Measurements from ENCODE around the gene RPTOR. TPM values are rescaled to one million over a fixed set of nuclear protein-coding genes. Genes with fewer than 3 reads are reported as not detected.
"Not testable (repeated sequence)": the region's sequence is repeated elsewhere in the genome, so short reads cannot be mapped to it uniquely, and the experiment has no call there.

Gene RPTOR
- total and polyA plus RNA-seq, 10 of the 15 experiments (the other 5 are each of a cell fraction or from before 2014, with no cell fraction given) = 0.18 to 32.1 (median 7.8) TPM

- no peak for TF ChIP-seq HCFC1 (IDR thresholded peaks at IDR 0.05; ENCODE audit: low read length)
These were observed 251.8 kb downstream of the RPTOR start (continued) for GRCh38 chr17:80796430-80796861.

DNA sequence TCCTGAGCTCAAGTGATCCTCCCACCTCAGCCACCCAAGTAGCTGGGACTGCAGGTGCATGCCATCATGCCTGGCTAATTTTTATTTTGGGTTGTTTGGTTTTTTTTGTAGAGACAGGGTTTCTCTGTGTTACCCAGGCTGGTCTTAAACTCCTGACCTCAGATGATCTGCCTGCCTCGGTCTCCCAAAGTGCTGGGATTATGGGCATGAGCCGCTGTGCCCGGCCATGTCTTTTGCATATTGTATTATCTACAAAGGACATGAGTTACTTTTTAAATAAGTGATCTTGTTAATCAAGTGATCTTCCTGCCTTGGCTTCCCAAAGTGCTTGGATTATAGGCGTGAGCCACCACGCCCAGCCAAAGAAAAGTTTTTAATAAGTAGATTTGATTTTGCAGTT, 252.6 kb downstream of the RPTOR start:
- H3K9ac ChIP-seq (ENCODE audit: control insufficient read depth, insufficient read depth, low read length); in situ Hi-C loops (cut with MboI); BruUV-seq (replicated peaks); intact Hi-C loops (cut with micrococcal nuclease; ENCODE audit: unreplicated experiment); ATAC-seq; H4K20me1 ChIP-seq (ENCODE audit: control insufficient read depth, insufficient read depth); RAD21 ChIA-PET (ENCODE audit: unreplicated experiment); DNase-seq (ENCODE audit: low read depth, low spot score); CTCF ChIA-PET; H3K4me1 ChIP-seq (ENCODE audit: control insufficient read depth, insufficient read depth, low read length); H3K9me3 ChIP-seq (replicated peaks; ENCODE audit: control insufficient read depth, insufficient read depth, low read length); H3K36me3 ChIP-seq (ENCODE audit: control insufficient read depth in 2 of 2, insufficient read depth in 2 of 2, low read length in 1 of 2); POLR2A ChIA-PET; FAIRE-seq; SMC1A ChIA-PET (ENCODE audit: uncharacterized antibody, unreplicated experiment); H3K4me2 ChIP-seq (ENCODE audit: control insufficient read depth, insufficient read depth); H3K79me2 ChIP-seq (ENCODE audit: control insufficient read depth, insufficient read depth, low read length); H2AFZ ChIP-seq (ENCODE audit: control insufficient read depth, low read depth, low read length); H3K27me3 ChIP-seq (replicated peaks in 1 of 2; ENCODE audit: control insufficient read depth in 2 of 2, insufficient read depth in 2 of 2, low read length in 1 of 2); H3K27ac ChIP-seq (ENCODE audit: control insufficient read depth, insufficient read depth); H3K4me3 ChIP-seq: not testable (repeated sequence)
- WGBS (ENCODE audit: insufficient coverage, insufficient replicate concordance, low lambda C conversion rate, missing lambda C conversion rate) = 100% methylated on average over 5 of the region's 5 CpGs

DNA sequence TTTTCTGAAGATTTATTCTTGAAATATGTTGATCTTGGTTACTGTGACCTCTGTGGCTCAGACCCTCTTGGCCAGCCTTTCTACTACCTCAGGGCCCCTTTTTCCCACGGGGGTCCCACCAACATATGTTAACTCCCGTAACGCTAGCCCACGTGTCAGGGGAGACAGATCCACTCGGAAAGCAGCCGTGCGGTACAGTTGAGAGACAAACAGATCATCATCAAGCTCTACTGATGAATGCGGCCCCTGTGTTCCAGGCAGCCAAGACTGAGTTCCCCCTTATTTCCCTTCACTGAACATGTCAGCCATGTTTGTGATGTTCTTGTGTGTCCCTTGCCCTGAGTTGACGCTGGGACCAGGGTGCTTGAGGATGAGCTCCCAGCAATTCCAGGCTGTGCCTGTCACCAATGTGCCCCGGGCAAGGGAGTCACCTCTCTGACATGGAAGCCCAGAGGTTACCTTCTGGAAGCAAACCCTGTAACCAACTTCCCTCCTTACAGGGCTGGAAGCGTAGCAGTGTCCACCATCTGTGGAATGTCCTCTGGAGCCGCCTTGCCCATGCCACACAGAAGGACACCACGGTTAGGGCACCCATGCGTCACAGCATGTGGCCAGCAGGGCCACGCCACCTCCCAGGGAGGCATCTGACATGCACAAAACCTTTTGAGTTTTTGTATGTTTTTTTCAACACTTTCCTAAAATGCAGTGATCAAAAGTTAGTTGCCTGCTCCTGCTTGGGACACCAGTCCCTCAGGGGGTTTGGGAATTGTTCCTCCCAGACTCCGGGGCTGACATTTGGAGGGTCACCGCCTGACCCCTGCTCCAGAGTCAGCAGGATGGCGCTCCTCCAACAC, 253.3 kb downstream of the RPTOR start:
- Histone ChIP-seq H3K36me3 (ENCODE audit: control insufficient read depth in 2 of 2, insufficient read depth in 2 of 2, low read length in 1 of 2) (peaks cover 0 to 7% of the 10 kb centered on the region in 2 experiments; a peak in 3 of 4 replicates), H3K4me1 (ENCODE audit: control insufficient read depth, insufficient read depth, low read length) (no peaks in the 10 kb centered on the region), H3K27ac (ENCODE audit: control insufficient read depth, insufficient read depth) (no peak overlapping the region), H3K27me3 (replicated peaks in 1 of 2; ENCODE audit: control insufficient read depth in 2 of 2, insufficient read depth in 2 of 2, low read length in 1 of 2) (no peaks in the 10 kb centered on the region), H3K9me3 (replicated peaks; ENCODE audit: control insufficient read depth, insufficient read depth, low read length) (no peaks in the 10 kb centered on the region), H3K4me3 (no peak overlapping the region), H3K4me2 (ENCODE audit: control insufficient read depth, insufficient read depth) (no peak overlapping the region), H3K9ac (ENCODE audit: control insufficient read depth, insufficient read depth, low read length) (no peak overlapping the region), H4K20me1 (ENCODE audit: control insufficient read depth, insufficient read depth) (no peaks in the 10 kb centered on the region), H2AFZ (ENCODE audit: control insufficient read depth, low read depth, low read length) (no peak overlapping the region), H3K79me2 (ENCODE audit: control insufficient read depth, insufficient read depth, low read length) (no peaks in the 10 kb centered on the region)
- ChIA-PET CTCF (no interaction called here), RAD21 (ENCODE audit: unreplicated experiment) (no interaction called here), POLR2A (no interaction called here), SMC1A (ENCODE audit: uncharacterized antibody, unreplicated experiment) (no interaction called here)
- in situ Hi-C loops (cut with MboI) (no loop called here), intact Hi-C loops (cut with micrococcal nuclease; ENCODE audit: unreplicated experiment) (no loop called here)
- WGBS (ENCODE audit: insufficient coverage, insufficient replicate concordance, low lambda C conversion rate, missing lambda C conversion rate) = 96% methylated on average over 18 of the region's 18 CpGs
- DNase-seq (ENCODE audit: low read depth, low spot score) = no peak
- no peak for ATAC-seq
- no peak for FAIRE-seq
- BruUV-seq (replicated peaks) = no TSS peak
- TF ChIP-seq, protein P1, sequence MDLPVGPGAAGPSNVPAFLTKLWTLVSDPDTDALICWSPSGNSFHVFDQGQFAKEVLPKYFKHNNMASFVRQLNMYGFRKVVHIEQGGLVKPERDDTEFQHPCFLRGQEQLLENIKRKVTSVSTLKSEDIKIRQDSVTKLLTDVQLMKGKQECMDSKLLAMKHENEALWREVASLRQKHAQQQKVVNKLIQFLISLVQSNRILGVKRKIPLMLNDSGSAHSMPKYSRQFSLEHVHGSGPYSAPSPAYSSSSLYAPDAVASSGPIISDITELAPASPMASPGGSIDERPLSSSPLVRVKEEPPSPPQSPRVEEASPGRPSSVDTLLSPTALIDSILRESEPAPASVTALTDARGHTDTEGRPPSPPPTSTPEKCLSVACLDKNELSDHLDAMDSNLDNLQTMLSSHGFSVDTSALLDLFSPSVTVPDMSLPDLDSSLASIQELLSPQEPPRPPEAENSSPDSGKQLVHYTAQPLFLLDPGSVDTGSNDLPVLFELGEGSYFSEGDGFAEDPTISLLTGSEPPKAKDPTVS (IDR thresholded peaks at IDR 0.05; ENCODE audit: low read depth, low read length) = no peak
- TF ChIP-seq, protein P2, sequence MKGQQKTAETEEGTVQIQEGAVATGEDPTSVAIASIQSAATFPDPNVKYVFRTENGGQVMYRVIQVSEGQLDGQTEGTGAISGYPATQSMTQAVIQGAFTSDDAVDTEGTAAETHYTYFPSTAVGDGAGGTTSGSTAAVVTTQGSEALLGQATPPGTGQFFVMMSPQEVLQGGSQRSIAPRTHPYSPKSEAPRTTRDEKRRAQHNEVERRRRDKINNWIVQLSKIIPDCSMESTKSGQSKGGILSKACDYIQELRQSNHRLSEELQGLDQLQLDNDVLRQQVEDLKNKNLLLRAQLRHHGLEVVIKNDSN (IDR thresholded peaks at IDR 0.05; ENCODE audit: borderline replicate concordance, extremely low read length, insufficient read depth, low read depth, low read length) = no peak
- no peak for TF ChIP-seq EGR1 (IDR thresholded peaks at IDR 0.05; ENCODE audit: borderline replicate concordance in 1 of 2, low read depth in 2 of 2, low read length in 2 of 2)
- no peak for TF ChIP-seq ZSCAN29 (IDR thresholded peaks at IDR 0.05)
- TF ChIP-seq SIX5 (IDR thresholded peaks at IDR 0.05; ENCODE audit: low read depth, low read length, severe bottlenecking) = no peak
- TF ChIP-seq, protein P3, sequence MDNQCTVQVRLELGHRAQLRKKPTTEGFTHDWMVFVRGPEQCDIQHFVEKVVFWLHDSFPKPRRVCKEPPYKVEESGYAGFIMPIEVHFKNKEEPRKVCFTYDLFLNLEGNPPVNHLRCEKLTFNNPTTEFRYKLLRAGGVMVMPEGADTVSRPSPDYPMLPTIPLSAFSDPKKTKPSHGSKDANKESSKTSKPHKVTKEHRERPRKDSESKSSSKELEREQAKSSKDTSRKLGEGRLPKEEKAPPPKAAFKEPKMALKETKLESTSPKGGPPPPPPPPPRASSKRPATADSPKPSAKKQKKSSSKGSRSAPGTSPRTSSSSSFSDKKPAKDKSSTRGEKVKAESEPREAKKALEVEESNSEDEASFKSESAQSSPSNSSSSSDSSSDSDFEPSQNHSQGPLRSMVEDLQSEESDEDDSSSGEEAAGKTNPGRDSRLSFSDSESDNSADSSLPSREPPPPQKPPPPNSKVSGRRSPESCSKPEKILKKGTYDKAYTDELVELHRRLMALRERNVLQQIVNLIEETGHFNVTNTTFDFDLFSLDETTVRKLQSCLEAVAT (IDR thresholded peaks at IDR 0.05) = no peak
- no peak for TF ChIP-seq PAX5 (IDR thresholded peaks at IDR 0.05; ENCODE audit: borderline replicate concordance, low read depth, low read length)
- TF ChIP-seq BMI1 (IDR thresholded peaks at IDR 0.05; ENCODE audit: borderline replicate concordance) = no peak
- no peak for TF ChIP-seq HDAC2 (IDR thresholded peaks at IDR 0.05)
